CD4-positive, alpha-beta T cell (primary cell): Measurements from ENCODE around the gene SETD4. TPM values are rescaled to one million over a fixed set of nuclear protein-coding genes. Genes with fewer than 3 reads are reported as not detected.

ENCODE experiments used
- ATAC-seq: fragments of 200-7000 bp; cut with Tn5 transposase; one replicate; pipeline ENCODE4 v1.10.0; 2022; ENCODE audit warnings: mild to moderate bottlenecking; ENCODE audit not compliant: poor library complexity
- CTCF ChIA-PET: fragments of 350-600 bp; sonication (Branson Sonifier 250); formaldehyde crosslinking; loops from one replicate; lab custom pipeline; 2021; ENCODE audit warnings: antibody characterized with exemption, inconsistent platforms; lab: Charles Lee
- POLR2A ChIA-PET: fragments of 350-600 bp; sonication (Branson Sonifier 250); formaldehyde crosslinking; loops from one replicate; lab custom pipeline; 2021; ENCODE audit warnings: antibody characterized with exemption, inconsistent platforms; lab: Charles Lee
- DNase-seq, 14 experiments: peaks; one replicate each; pipeline ENCODE4 v3.0.0-alpha.2; 2013 to 2020; ENCODE audit warnings: mixed read lengths in 2 of 14
- H3K27ac ChIP-seq, 2 donors: one replicate each; pipeline versions ENCODE4 v1.5.1 to v1.7.0; 2013; ENCODE audit warnings: low read length in 2 of 2, low read depth in 1 of 2, mild to moderate bottlenecking in 1 of 2
- H3K27me3 ChIP-seq, 2 experiments: 1 replicate in 1 of 2; 2 replicates in 1 of 2; pipeline versions ENCODE4 v1.6.1 to v1.7.0; 2013; ENCODE audit warnings: low read length in 2 of 2, control low read depth in 1 of 2, mild to moderate bottlenecking in 1 of 2, moderate library complexity in 1 of 2; ENCODE audit not compliant: insufficient read depth in 2 of 2, control insufficient read depth in 1 of 2
- H3K36me3 ChIP-seq: one replicate; pipeline ENCODE4 v1.6.1; 2013; ENCODE audit warnings: low read length, control low read depth; ENCODE audit not compliant: insufficient read depth
- H3K4me1 ChIP-seq: one replicate; pipeline ENCODE4 v1.6.1; 2013; ENCODE audit warnings: low read length, control low read depth; ENCODE audit not compliant: insufficient read depth
- H3K4me3 ChIP-seq: one replicate; pipeline ENCODE4 v1.5.1; 2013; ENCODE audit warnings: mild to moderate bottlenecking, low read length, moderate library complexity
- H3K9me3 ChIP-seq, 2 experiments: 1 replicate in 1 of 2; 2 replicates in 1 of 2; pipeline versions ENCODE4 v1.6.1 to v1.7.0; 2013; ENCODE audit warnings: low read length in 2 of 2, mild to moderate bottlenecking in 2 of 2, control low read depth in 1 of 2, moderate library complexity in 1 of 2; ENCODE audit not compliant: control insufficient read depth in 1 of 2, insufficient read depth in 1 of 2
- H3K27ac Mint-ChIP-seq: one replicate; pipeline ENCODE4 v1.8.0; 2020; ENCODE audit warnings: mixed read lengths
- H3K27me3 Mint-ChIP-seq: one replicate; pipeline ENCODE4 v1.8.0; 2021; ENCODE audit warnings: mixed read lengths
- H3K36me3 Mint-ChIP-seq: one replicate; pipeline ENCODE4 v1.8.0; 2021; ENCODE audit warnings: low read depth, mixed read lengths
- H3K4me1 Mint-ChIP-seq: one replicate; pipeline ENCODE4 v1.8.0; 2021; ENCODE audit warnings: low read depth, mixed read lengths
- H3K4me3 Mint-ChIP-seq: one replicate; pipeline ENCODE4 v1.8.0; 2020; ENCODE audit warnings: mild to moderate bottlenecking, mixed read lengths
- H3K9me3 Mint-ChIP-seq: one replicate; pipeline ENCODE4 v1.8.0; 2020; ENCODE audit warnings: mixed read lengths
- CTCF ChIP-seq: fragments of 200-600 bp; IDR thresholded peaks from one replicate; pipeline ENCODE4 v1.8.0; 2022; ENCODE audit warnings: antibody characterized with exemption, mild to moderate bottlenecking
- intact Hi-C, 2 experiments: fragments of 100-400 bp; cut with DNase I in 1 of 2; cut with micrococcal nuclease in 1 of 2; formaldehyde crosslinking; loops; one replicate each; pipeline versions ENCODE4 v1.15.1 to v1.9.0; 2023 to 2025; cut with DNase I, micrococcal nuclease
- total RNA-seq, 174 experiments: library from RNA in 2 of 174; stranded (reverse) in 2 of 174; gene quantifications; one replicate each; pipeline ENCODE4 v1.2.3 and lab custom pipeline; 2021 to 2026

The SETD4 gene
- total RNA-seq, 2 experiments from 2014 or later, result 10.8 to 12.3 TPM

DNA sequence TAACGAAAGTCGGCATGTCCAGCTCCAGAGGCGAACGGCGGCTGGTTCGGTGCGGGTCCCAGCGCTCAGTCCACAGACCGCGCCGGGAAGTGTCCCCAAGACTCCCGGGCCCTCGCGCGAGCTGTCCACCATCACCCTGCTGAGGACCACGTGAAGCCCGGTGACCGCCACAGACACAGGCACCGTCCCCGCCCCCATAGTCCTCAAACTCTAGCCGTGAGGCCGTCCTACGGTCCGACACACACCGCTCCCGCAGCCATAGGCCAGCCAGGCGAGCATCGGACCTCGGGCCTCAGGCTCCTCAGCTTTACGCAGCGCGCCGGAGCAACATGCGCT, 535 bp downstream of the SETD4 start:
- ATAC-seq, result no peak
- DNase-seq, result peak in 2 of 14 experiments; percentile 2 to 18
- ChIA-PET POLR2A (interaction anchor here (0.8 to 2.8 kb wide), 13 partner anchors 9 to 1207 kb away, joined by 3 to 64 read pairs (median 5); partner anchors contain the start of genes CBR1, MORC3 and VPS26C), CTCF (interaction anchor here (1.0 to 1.7 kb wide), 4 partner anchors 10 to 113 kb away, joined by 3 to 8 read pairs (median 6); partner anchors contain the start of gene CBR1)
- Histone ChIP-seq H3K9me3 (no peaks in the 10 kb centered on the region), H3K27ac (peak overlapping the region; percentile 89 to 93), H3K36me3 (peaks cover 36% of the 10 kb centered on the region), H3K4me3 (peak overlapping the region; percentile 85), H3K27me3 (no peaks in the 10 kb centered on the region), H3K4me1 (peaks cover 22% of the 10 kb centered on the region)
- no peak for TF ChIP-seq CTCF
- Mint-ChIP-seq H3K9me3 (no peaks in the 10 kb centered on the region), H3K4me1 (peaks cover 26% of the 10 kb centered on the region), H3K27me3 (no peaks in the 10 kb centered on the region), H3K27ac (peak overlapping the region; percentile 97), H3K36me3 (peaks cover 48% of the 10 kb centered on the region), H3K4me3 (peak overlapping the region; percentile 96)
- intact Hi-C loops, result loop anchor here (1.0 to 10.0 kb wide), 6 partner anchors 20 to 1305 kb away; partner anchors contain the start of genes CHAF1B (in 1 of the 2), DYRK1A (in 1 of the 2) and MORC3 (in 1 of the 2)

GRCh38 chr21:36055551-36055950, 4.8 kb downstream of the SETD4 start:
- no peak overlapping the region for H3K4me3 ChIP-seq
- intact Hi-C loops, result loop anchor here in 1 of 2 experiments (5.0 to 10.0 kb wide), 2 partner anchors 332 to 1309 kb away; partner anchors contain the start of genes CHAF1B and DYRK1A
- peaks cover 66% of the 10 kb centered on the region for H3K36me3 ChIP-seq
- Mint-ChIP-seq H3K4me3 (no peak overlapping the region), H3K9me3 (no peaks in the 10 kb centered on the region), H3K27me3 (no peaks in the 10 kb centered on the region), H3K36me3 (peaks cover 79% of the 10 kb centered on the region), H3K4me1 (peaks cover 28% of the 10 kb centered on the region), H3K27ac (no peak overlapping the region)
- ChIA-PET CTCF (no interaction called here), POLR2A (no interaction called here)
- no peak for DNase-seq
- TF ChIP-seq CTCF, result no peak
- no peaks in the 10 kb centered on the region for H3K9me3 ChIP-seq
- ATAC-seq, result no peak
- H3K27me3 ChIP-seq, result no peaks in the 10 kb centered on the region
- no peak overlapping the region for H3K27ac ChIP-seq
- H3K4me1 ChIP-seq, result peaks cover 22% of the 10 kb centered on the region

DNA sequence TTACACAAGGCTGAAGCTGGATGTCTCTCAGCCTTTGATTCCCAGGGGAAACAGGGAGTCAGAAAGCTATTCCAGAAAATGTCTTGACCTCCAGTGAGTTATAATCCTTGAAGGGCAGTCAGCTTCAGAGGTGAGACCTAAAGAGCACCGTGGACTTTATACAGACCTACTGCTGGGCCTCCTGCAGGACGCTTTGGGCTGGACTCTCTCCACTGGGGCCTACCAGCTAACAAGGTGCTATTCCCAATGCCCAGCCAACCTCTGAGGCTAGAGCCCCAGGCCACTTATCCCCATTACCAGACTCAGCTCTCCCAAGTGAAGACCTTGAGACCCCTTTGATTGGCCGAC, 6.6 kb downstream of the SETD4 start:
- no peak overlapping the region for H3K27ac ChIP-seq
- H3K9me3 ChIP-seq, result no peaks in the 10 kb centered on the region
- TF ChIP-seq CTCF, result no peak
- no peak overlapping the region for H3K4me3 ChIP-seq
- no peaks in the 10 kb centered on the region for H3K27me3 Mint-ChIP-seq
- no peak overlapping the region for H3K4me3 Mint-ChIP-seq
- H3K4me1 Mint-ChIP-seq, result peaks cover 20% of the 10 kb centered on the region
- no peak for DNase-seq
- intact Hi-C loops, result loop anchor here in 1 of 2 experiments (10.0 kb wide), 1 partner anchor 1311 kb away; the partner anchor contains the start of gene DYRK1A
- H3K4me1 ChIP-seq, result peaks cover 10% of the 10 kb centered on the region
- no peaks in the 10 kb centered on the region for H3K27me3 ChIP-seq
- no peak for ATAC-seq
- H3K36me3 ChIP-seq, result peaks cover 77% of the 10 kb centered on the region
- H3K27ac Mint-ChIP-seq, result no peak overlapping the region
- CTCF ChIA-PET, result interaction anchor here (1.3 kb wide), 1 partner anchor 59 kb away, joined by 3 read pairs; no protein-coding TSS in a partner anchor
- H3K36me3 Mint-ChIP-seq, result peaks cover 86% of the 10 kb centered on the region
- H3K9me3 Mint-ChIP-seq, result no peaks in the 10 kb centered on the region
- POLR2A ChIA-PET, result no interaction called here
